Psoas muscle (tissue), 8 donors: ENCODE data around the gene AAGAB. TPM values are rescaled to one million over a fixed set of nuclear protein-coding genes. Genes with fewer than 3 reads are reported as not detected.
"Not testable (repeated sequence)": the region's sequence is repeated elsewhere in the genome, so short reads cannot be mapped to it uniquely, and the experiment has no call there.

Experiments
- ATAC-seq, 4 donors: fragments of 200-7000 bp; cut with Tn5 transposase; one replicate each; pipeline ENCODE4 v1.9.1; 2020; ENCODE audit warnings: moderate library complexity in 3 of 4, mild to moderate bottlenecking in 2 of 4
- DNase-seq, 2 donors: peaks; one replicate each; pipeline ENCODE4 v3.0.0-alpha.2; 2020
- H3K27ac ChIP-seq: fragments of 200-600 bp; one replicate; pipeline ENCODE4 v1.8.0; 2022
- H3K27me3 ChIP-seq, 3 donors: fragments of 200-600 bp in 1 of 3; one replicate each; pipeline versions ENCODE4 v1.6.1 to v1.8.0; 2013 to 2022; ENCODE audit warnings: low read length in 2 of 3, mild to moderate bottlenecking in 2 of 3, moderate library complexity in 1 of 3; ENCODE audit not compliant: insufficient read depth in 3 of 3
- H3K36me3 ChIP-seq, 2 donors: fragments of 200-600 bp in 1 of 2; one replicate each; pipeline versions ENCODE4 v1.6.1 to v1.8.0; 2013 to 2022; ENCODE audit warnings: low read depth in 1 of 2, mild to moderate bottlenecking in 1 of 2, moderate library complexity in 1 of 2; ENCODE audit not compliant: insufficient read depth in 1 of 2
- H3K4me1 ChIP-seq: fragments of 200-600 bp; one replicate; pipeline ENCODE4 v1.8.0; 2022
- H3K4me3 ChIP-seq: fragments of 200-600 bp; one replicate; pipeline ENCODE4 v1.8.0; 2022; ENCODE audit warnings: mild to moderate bottlenecking
- H3K9me3 ChIP-seq: fragments of 200-600 bp; one replicate; pipeline ENCODE4 v1.8.0; 2022
- WGBS, 3 donors: extraction: QIAGEN DNeasy Blood & Tissue Kit; methylation state at CpG; one replicate each; pipeline versions ENCODE4 v1.1.6 to v1.1.7; 2013; 5-methylcytosine and 5-hydroxymethylcytosine counted together
- intact Hi-C, 2 donors: fragments of 100-400 bp; cut with DNase I; formaldehyde crosslinking; loops; one replicate each; pipeline versions ENCODE4 v1.11.0 to v1.14.2; 2022
- polyA plus RNA-seq, 3 donors: library from polyadenylated mRNA; stranded (reverse); fragments of 200-250 nt; gene quantifications; one replicate each; pipeline ENCODE4 v1.2.3, GENCODE V29; 2013
- total RNA-seq, 4 donors: library from RNA; stranded (reverse); fragmentation: NEBNext Ultra II Directional in 2 of 4; extraction: Animal tissue kit (Norgen Biotek cat#: 25700) in 2 of 4; gene quantifications; one replicate each; pipeline versions ENCODE4 v1.2.1 to v1.2.4, GENCODE V29; 2021 to 2023
- TF ChIP-seq, protein P1 (sequence below): fragments of 200-600 bp; IDR thresholded peaks from one replicate; pipeline ENCODE4 v1.8.0; 2022; ENCODE audit warnings: antibody characterized with exemption
- donor health status: healthy with polysubstance abuse.
- donor health status: DM: no; HTN: no; CAD: no; lungs with moderate emphysema.
- donor health status: Bipolar disorder and iron deficiency.
- donor health status: healthy.
- donor health status: DM: yes; HTN: yes; CAD: no.
- donor health status: DM: no; HTN: no; CAD: no.
- donor health status: DM: no; HTN: no; CAD: no.
- donor health status: DM: yes; HTN: yes; CAD: no.

The AAGAB gene
- total and polyA plus RNA-seq, 7 donors, result 19.0 to 46.1 (median 42.1) TPM

DNA sequence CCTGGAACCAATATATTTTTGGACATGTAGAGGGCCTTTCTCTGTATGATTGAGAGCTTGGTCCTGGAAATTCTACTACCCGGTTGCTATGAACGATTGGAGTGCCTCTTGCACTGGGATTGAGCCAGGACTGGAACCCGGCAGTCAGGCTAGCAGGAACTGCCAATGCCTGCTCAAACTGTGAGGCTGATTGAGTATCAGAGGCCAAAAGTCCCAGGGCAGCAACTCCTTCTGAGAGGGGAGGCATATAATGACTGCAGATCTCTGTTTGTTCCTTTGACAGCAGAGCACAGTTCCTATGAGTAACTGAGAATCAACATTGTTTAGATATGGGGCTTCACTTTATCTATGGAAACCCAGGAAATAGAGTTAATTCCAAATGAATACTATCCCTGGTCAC is 13.0 kb upstream of the AAGAB start:
- 42 to 56% (median 53%) methylated on average over 3 of the region's 3 CpGs for WGBS, 3 donors
- H3K9me3 ChIP-seq, result no peaks in the 10 kb centered on the region
- H3K4me3 ChIP-seq, result no peak overlapping the region
- no peaks in the 10 kb centered on the region for H3K27me3 ChIP-seq
- ATAC-seq (no peak), DNase-seq (no peak)
- H3K27ac ChIP-seq, result no peak overlapping the region
- H3K36me3 ChIP-seq, result no peaks in the 10 kb centered on the region
- intact Hi-C loops, result no loop called here
- TF ChIP-seq, protein P1, sequence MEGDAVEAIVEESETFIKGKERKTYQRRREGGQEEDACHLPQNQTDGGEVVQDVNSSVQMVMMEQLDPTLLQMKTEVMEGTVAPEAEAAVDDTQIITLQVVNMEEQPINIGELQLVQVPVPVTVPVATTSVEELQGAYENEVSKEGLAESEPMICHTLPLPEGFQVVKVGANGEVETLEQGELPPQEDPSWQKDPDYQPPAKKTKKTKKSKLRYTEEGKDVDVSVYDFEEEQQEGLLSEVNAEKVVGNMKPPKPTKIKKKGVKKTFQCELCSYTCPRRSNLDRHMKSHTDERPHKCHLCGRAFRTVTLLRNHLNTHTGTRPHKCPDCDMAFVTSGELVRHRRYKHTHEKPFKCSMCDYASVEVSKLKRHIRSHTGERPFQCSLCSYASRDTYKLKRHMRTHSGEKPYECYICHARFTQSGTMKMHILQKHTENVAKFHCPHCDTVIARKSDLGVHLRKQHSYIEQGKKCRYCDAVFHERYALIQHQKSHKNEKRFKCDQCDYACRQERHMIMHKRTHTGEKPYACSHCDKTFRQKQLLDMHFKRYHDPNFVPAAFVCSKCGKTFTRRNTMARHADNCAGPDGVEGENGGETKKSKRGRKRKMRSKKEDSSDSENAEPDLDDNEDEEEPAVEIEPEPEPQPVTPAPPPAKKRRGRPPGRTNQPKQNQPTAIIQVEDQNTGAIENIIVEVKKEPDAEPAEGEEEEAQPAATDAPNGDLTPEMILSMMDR, result no peak
- H3K4me1 ChIP-seq, result no peaks in the 10 kb centered on the region

DNA sequence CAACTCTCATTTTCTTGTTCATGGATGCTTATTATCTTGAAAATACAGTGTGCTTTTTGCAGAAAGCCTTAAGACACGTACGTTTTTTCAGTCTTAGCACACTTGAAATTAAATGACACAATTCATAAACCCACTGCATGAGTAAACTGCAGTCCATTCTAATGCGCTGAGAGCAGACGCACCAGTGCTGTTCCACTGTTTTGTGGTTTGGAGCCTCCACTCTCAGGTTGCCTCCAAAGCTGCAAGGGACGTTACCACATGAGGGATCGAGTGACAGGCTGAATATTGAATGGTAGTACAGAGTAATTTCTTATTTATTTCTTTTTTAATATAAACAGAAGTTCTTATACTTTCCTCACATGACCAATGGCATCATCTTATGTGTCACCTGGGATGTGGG is 12.4 kb upstream of the AAGAB start:
- DNase-seq, result no peak
- H3K36me3 ChIP-seq, result no peaks in the 10 kb centered on the region
- TF ChIP-seq, protein P1, result no peak
- no peak for ATAC-seq
- H3K9me3 ChIP-seq, result no peaks in the 10 kb centered on the region
- no peaks in the 10 kb centered on the region for H3K4me1 ChIP-seq
- H3K27ac ChIP-seq, result no peak overlapping the region
- no peak overlapping the region for H3K4me3 ChIP-seq
- intact Hi-C loops, result no loop called here
- 82 to 86% (median 82%) methylated on average over 6 of the region's 6 CpGs for WGBS, 3 donors
- no peaks in the 10 kb centered on the region for H3K27me3 ChIP-seq

DNA sequence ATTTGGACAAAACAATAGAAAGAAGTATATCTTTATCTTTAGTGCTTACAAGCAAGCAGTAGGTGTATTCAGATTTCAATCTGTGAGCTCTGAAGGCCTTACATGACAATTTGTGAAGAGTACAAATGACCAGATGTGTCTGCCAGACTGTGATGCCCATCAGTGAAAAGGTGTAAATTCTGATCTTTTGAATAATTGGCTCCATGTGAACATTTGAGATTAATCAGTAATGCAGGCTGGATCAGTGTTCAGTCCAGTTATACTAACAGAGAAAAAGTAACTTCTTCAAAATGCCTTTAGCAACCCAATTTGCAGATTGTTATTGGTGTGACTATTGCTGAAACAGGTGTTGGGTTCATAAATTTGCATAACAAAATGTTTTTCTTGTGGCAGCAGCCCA is 5.3 kb upstream of the AAGAB start:
- DNase-seq (no peak), ATAC-seq (no peak)
- H3K4me1 ChIP-seq, result peaks cover 5% of the 10 kb centered on the region
- no peaks in the 10 kb centered on the region for H3K9me3 ChIP-seq
- intact Hi-C loops, result loop anchor here in 1 of 2 donors (10.0 kb wide), 1 partner anchor 195 kb away; the partner anchor contains the start of gene SMAD3
- TF ChIP-seq, protein P1, result no peak
- no peak overlapping the region for H3K4me3 ChIP-seq
- H3K27ac ChIP-seq, result no peak overlapping the region
- H3K27me3 ChIP-seq, result no peaks in the 10 kb centered on the region
- no peaks in the 10 kb centered on the region for H3K36me3 ChIP-seq

DNA sequence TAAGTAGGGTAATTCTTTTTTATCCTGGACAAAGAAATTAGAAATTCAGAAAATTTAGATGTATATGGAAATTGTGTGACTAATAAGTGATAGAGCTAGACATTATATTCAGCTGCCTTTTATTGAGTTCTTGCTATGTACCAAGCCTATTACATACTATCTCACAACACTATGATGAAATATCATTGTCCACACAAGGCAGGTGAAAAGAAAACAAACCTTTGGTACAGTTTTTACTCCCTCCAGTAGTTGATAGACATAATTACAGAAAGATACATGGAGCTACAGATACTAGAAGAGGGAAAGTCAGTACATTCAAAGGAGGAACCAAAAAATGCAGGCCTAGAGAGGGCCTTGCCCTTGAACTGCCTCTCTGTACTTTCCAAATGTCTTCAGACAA is 4.9 kb upstream of the AAGAB start:
- ATAC-seq (no peak), DNase-seq (no peak)
- Histone ChIP-seq H3K4me3 (no peak overlapping the region), H3K27me3 (no peaks in the 10 kb centered on the region), H3K27ac (no peak overlapping the region), H3K36me3 (no peaks in the 10 kb centered on the region), H3K9me3 (no peaks in the 10 kb centered on the region), H3K4me1 (peaks cover 5% of the 10 kb centered on the region)
- TF ChIP-seq, protein P1, result no peak
- intact Hi-C loops, result loop anchor here in 1 of 2 donors (10.0 kb wide), 1 partner anchor 195 kb away; the partner anchor contains the start of gene SMAD3

DNA sequence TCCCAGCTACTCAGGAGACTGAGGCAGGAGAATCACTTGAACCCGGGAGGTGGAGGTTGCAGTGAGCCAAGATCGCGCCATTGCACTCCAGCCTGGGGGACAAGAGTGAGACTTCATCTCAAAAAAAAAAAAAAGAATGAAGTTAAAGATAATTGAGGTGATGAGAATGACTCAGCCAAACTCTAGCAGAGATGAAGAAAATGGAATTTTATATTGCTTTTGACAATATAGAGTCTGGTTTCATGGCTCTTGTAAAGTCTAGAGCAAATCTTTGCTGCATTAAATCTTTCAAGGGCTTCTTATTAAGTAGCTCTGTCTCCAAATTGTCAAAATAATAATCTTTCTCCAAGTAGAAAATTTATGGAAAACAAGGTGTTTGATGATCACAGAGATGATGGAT is 4.0 kb upstream of the AAGAB start:
- WGBS, 3 donors, result 94 to 97% (median 95%) methylated on average over 3 of the region's 3 CpGs
- H3K4me1 ChIP-seq, DNase-seq, H3K9me3 ChIP-seq, H3K27ac ChIP-seq, H3K36me3 ChIP-seq, H3K27me3 ChIP-seq, H3K4me3 ChIP-seq, ATAC-seq: not testable (repeated sequence)
- intact Hi-C loops, result loop anchor here in 1 of 2 donors (10.0 kb wide), 1 partner anchor 194 kb away; the partner anchor contains the start of gene SMAD3
